CD4-positive, alpha-beta T cell treated with Interleukin-15 for 4 hours (primary cell): ENCODE data around the gene BARHL2.

Source experiments
- DNase-seq: peaks from one replicate; pipeline ENCODE4 v3.0.0-alpha.2; 2020; ENCODE audit warnings: low spot score

BARHL2 gene

DNA sequence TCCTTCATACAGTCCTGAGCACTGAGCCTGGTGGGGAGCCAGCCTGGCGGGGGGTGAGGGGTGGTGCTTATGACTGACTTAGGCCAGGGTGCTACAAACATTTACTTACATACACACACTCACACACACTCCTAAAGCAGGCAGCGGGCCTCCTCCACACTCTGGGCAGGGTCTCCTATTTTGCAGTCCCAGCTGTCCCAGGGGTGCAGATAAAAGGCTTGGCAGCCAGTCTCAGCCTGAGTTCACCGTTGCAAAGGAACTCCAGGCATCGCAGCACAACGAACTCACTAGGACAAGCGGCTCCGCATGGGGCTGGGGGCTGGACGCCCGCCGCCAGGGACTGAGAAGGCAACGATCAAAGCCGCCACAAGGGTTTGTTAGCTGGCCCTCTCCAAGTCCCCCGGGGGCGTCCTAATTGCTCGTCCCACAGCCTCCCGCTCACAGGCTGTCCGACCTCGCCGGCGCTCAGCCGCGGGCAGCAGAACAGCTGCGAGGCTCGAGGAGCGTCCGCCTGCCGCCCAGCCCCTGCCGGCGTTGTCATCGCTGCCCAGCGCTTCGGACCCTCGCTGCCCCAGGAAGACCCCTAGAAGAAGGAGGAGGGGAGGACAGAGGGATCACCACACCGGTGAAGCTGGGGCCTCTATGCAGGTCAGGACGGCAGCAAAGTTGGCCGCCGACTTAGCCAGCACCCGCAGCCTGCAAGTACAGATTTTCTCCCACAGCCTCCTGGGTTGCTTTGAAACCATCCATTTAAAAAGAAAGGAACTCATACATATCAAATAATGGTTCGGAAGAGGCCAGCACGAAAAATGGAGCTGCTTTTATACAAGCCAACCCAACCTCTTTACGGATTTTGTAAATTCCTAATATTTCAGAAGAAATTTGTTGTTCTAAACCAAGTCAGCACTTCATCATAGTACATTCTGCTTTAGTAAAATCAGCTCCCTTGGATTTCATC is 6.2 kb downstream of the BARHL2 start:
- no peak for DNase-seq

GRCh38 chr1:90709535-90709934 is 7.6 kb downstream of the BARHL2 start:
- DNase-seq: no peak

GRCh38 chr1:90708826-90709225 is 8.3 kb downstream of the BARHL2 start:
- DNase-seq: no peak

GRCh38 chr1:90708236-90708786 is 8.8 kb downstream of the BARHL2 start:
- DNase-seq: no peak

GRCh38 chr1:90707363-90707710 is 9.8 kb downstream of the BARHL2 start:
- DNase-seq: no peak

- DNase-seq: no peak
Observed at GRCh38 chr1:90706437-90707362, 10.4 kb downstream of the BARHL2 start.

- no peak for DNase-seq
Observed at GRCh38 chr1:90705956-90706355, 11.1 kb downstream of the BARHL2 start.

GRCh38 chr1:90704817-90705216 is 12.3 kb downstream of the BARHL2 start:
- DNase-seq: no peak

- no peak for DNase-seq
Observed at GRCh38 chr1:90694846-90695245, 22.3 kb downstream of the BARHL2 start.

DNA sequence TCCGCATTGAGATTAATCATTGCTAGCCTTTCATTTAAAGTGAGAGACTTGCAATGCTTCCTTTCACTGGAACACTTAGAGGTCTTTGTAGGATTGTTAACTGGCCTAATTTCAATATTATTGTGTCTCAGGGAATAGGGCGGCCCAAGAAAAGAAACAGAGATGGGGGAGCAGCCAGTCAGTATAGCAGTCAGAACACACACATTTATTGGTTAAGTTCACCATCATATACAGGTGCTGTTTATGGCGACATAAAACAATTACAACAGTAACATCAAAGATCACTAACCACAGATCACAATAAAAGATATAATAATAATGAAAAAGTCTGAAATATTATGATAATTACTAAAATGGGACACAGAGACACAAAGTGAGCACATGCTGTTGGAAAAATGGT is 29.4 kb downstream of the BARHL2 start:
- no peak for DNase-seq

- no peak for DNase-seq
Observed at GRCh38 chr1:90675161-90675847, 41.8 kb downstream of the BARHL2 start.

- no peak for DNase-seq
Observed at GRCh38 chr1:90671741-90672140, 45.4 kb downstream of the BARHL2 start.

GRCh38 chr1:90671251-90671650 is 45.9 kb downstream of the BARHL2 start:
- no peak for DNase-seq
